Left lung (tissue), 10 donors: ENCODE results near the gene ZEB2. TPM values are rescaled to one million over a fixed set of nuclear protein-coding genes. Genes with fewer than 3 reads are reported as not detected.

ENCODE experiments used
- ATAC-seq: fragments of 200-7000 bp; cut with Tn5 transposase; one replicate; pipeline ENCODE4 v1.9.1; 2020; ENCODE audit warnings: moderate library complexity
- DNase-seq, 4 donors: peaks; one replicate each; pipeline ENCODE4 v3.0.0-alpha.2; 2013 to 2020
- H3K27ac ChIP-seq, 2 donors: fragments of 200-600 bp; sonication (generic) in 1 of 2; one replicate each; pipeline versions ENCODE4 v1.5.0 to v1.8.0; 2020 to 2021
- H3K27me3 ChIP-seq, 2 donors: fragments of 200-600 bp; sonication (generic) in 1 of 2; one replicate each; pipeline versions ENCODE4 v1.5.0 to v1.8.0; 2020 to 2021
- H3K36me3 ChIP-seq, 2 donors: fragments of 200-600 bp; sonication (generic) in 1 of 2; one replicate each; pipeline versions ENCODE4 v1.5.0 to v1.8.0; 2020 to 2021
- H3K4me1 ChIP-seq, 2 donors: fragments of 200-600 bp; one replicate each; pipeline ENCODE4 v1.8.0; 2021
- H3K4me3 ChIP-seq, 2 donors: fragments of 200-600 bp; sonication (generic) in 1 of 2; one replicate each; pipeline versions ENCODE4 v1.5.0 to v1.8.0; 2020 to 2021; ENCODE audit warnings: mild to moderate bottlenecking in 1 of 2
- H3K9me3 ChIP-seq, 2 donors: fragments of 200-600 bp; sonication (generic) in 1 of 2; one replicate each; pipeline versions ENCODE4 v1.5.0 to v1.8.0; 2020 to 2021
- intact Hi-C, 2 donors: fragments of 100-400 bp; cut with DNase I; formaldehyde crosslinking; loops; one replicate each; pipeline versions ENCODE4 v1.11.2 to v1.14.2; 2022
- polyA plus RNA-seq, 6 donors: library from polyadenylated mRNA; unstranded; fragments of 120-200 nt; gene quantifications; one replicate each; pipeline ENCODE4 v1.2.1, GENCODE V29; 2013; ENCODE audit not compliant: insufficient read length in 6 of 6
- total RNA-seq, 2 donors: library from RNA; stranded (reverse); fragmentation: NEBNext Ultra II Directional; extraction: Animal tissue kit (Norgen Biotek cat#: 25700); gene quantifications; one replicate each; pipeline ENCODE4 v1.2.1, GENCODE V29; 2021
- TF ChIP-seq, protein P1 (sequence below), 2 donors: fragments of 200-600 bp; sonication (generic) in 1 of 2; IDR thresholded peaks; one replicate each; pipeline versions ENCODE4 v1.5.0 to v1.8.0; 2021; ENCODE audit warnings: antibody characterized with exemption in 2 of 2
- donor health status: DM: no; HTN: yes; CAD: no.
- donor health status: DM: no; HTN: no; CAD: no.

The ZEB2 gene
- total and polyA plus RNA-seq, 8 donors = 141 to 292 (median 271) TPM

DNA sequence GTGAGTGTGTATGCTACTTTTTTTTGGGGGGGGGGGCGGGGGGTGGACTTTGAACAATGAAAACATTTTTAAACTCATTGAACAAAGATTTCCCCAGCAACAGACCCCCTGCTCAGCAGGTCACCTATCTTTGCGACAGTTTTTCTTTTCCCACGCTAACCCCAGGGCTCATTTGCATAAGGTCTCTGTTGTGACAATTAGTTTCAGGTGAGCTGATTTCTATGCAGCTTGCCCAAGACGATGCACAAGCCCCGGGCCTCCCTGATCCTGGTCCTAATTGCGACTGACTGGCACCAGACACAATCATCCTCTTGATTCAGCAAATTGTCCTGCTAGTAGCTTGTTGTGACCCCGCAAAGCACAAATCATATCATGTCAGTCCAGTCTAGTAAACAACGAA, 40.3 kb downstream of the ZEB2 start:
- H3K9me3 ChIP-seq = no peaks in the 10 kb centered on the region
- H3K27ac ChIP-seq = peak overlapping the region; percentile 23 to 46
- peaks cover 0 to 13% of the 10 kb centered on the region in 2 donors for H3K36me3 ChIP-seq
- H3K4me1 ChIP-seq = peaks cover 12 to 86% of the 10 kb centered on the region in 2 donors
- intact Hi-C loops = no loop called here
- TF ChIP-seq, protein P1, sequence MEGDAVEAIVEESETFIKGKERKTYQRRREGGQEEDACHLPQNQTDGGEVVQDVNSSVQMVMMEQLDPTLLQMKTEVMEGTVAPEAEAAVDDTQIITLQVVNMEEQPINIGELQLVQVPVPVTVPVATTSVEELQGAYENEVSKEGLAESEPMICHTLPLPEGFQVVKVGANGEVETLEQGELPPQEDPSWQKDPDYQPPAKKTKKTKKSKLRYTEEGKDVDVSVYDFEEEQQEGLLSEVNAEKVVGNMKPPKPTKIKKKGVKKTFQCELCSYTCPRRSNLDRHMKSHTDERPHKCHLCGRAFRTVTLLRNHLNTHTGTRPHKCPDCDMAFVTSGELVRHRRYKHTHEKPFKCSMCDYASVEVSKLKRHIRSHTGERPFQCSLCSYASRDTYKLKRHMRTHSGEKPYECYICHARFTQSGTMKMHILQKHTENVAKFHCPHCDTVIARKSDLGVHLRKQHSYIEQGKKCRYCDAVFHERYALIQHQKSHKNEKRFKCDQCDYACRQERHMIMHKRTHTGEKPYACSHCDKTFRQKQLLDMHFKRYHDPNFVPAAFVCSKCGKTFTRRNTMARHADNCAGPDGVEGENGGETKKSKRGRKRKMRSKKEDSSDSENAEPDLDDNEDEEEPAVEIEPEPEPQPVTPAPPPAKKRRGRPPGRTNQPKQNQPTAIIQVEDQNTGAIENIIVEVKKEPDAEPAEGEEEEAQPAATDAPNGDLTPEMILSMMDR (IDR thresholded peaks at IDR 0.05) = no peak
- DNase-seq (peak in 1 of 4 donors; percentile 37), ATAC-seq (no peak)
- H3K27me3 ChIP-seq = no peaks in the 10 kb centered on the region
- H3K4me3 ChIP-seq = no peak overlapping the region

DNA sequence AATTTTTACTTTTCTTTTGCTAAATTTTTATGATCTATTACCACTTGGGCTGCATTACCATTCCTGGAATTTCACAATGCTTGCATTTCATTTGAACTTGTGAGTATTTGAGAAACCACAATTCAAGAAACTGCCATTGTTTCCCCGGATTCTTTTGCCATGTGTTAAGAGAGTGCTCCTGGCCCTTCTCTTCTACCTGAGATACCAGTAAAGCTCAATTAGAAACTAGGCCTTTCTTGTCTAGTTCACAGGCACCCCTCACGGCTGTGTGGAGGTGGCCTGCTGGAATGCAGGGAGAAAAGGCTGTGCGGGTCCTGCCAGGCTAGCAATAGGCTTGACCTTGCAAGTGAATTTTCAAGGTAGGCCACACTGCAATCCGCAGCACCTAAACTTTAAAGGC, 40.8 kb downstream of the ZEB2 start:
- no peaks in the 10 kb centered on the region for H3K27me3 ChIP-seq
- H3K4me1 ChIP-seq = peaks cover 9 to 85% of the 10 kb centered on the region in 2 donors
- peak overlapping the region; percentile 16 to 46 for H3K27ac ChIP-seq
- H3K36me3 ChIP-seq = peaks cover 0 to 12% of the 10 kb centered on the region in 2 donors
- TF ChIP-seq, protein P1 (IDR thresholded peaks at IDR 0.05) = no peak
- ATAC-seq = no peak
- peak in 1 of 4 donors; percentile 46 for DNase-seq
- no peak overlapping the region for H3K4me3 ChIP-seq
- H3K9me3 ChIP-seq = no peaks in the 10 kb centered on the region
- intact Hi-C loops = no loop called here

DNA sequence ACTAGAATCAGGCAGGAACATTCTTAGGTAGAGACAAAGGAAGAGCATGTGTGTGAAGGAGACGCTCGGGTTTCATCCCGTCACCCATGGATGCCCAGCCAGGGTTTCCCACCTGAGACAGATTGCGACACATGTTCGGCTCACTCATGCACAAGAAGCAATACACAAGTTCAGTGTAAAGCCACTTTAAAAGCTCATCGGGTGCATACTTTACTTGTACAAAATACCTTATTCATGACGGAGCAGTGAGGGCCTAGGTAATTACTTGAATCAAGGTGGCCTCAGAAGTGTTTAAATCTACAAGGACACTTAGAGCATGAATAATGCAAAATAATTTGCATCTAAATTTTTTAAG, 42.0 kb downstream of the ZEB2 start:
- Histone ChIP-seq H3K36me3 (peaks cover 0 to 23% of the 10 kb centered on the region in 2 donors), H3K9me3 (no peaks in the 10 kb centered on the region), H3K4me3 (no peak overlapping the region), H3K4me1 (peaks cover 9 to 81% of the 10 kb centered on the region in 2 donors), H3K27me3 (no peaks in the 10 kb centered on the region), H3K27ac (peak overlapping the region; percentile 16 to 46)
- DNase-seq = no peak
- TF ChIP-seq, protein P1 (IDR thresholded peaks at IDR 0.05) = no peak
- intact Hi-C loops = no loop called here
- ATAC-seq = no peak

DNA sequence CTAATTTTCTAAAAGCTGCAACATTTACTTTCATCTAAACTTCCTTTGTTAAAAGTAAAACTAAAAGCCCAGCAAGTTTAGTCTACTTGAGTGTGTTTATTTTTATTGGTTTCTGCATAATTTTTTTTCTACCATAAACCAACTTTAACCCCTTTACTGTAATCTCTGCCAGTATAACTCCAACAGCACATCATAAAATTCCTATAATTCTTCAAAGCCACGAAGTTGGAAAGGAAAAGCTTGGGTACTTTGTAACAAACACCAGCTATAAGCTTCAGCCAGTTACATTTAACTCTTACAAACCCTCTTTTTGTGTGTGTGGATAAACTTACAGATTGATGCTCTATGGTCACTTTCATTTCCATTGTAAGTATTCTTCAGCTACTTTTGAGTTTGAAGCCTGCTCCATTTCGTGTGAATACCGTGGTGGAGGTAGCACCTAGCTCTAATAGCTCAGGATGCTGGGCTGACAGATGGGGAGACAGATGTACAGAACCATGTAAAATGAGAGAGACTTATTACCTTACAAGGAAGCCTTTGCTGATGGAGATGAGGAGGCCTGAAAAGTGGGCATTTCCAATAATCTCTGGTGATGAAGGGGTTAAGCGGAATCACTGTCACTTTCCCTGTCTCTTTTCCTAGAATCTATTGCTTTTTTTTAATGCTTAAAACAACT, 42.5 kb downstream of the ZEB2 start:
- Histone ChIP-seq H3K9me3 (no peaks in the 10 kb centered on the region), H3K27ac (peak overlapping the region; percentile 16 to 46), H3K4me1 (peaks cover 9 to 82% of the 10 kb centered on the region in 2 donors), H3K4me3 (no peak overlapping the region), H3K36me3 (peaks cover 0 to 24% of the 10 kb centered on the region in 2 donors), H3K27me3 (no peaks in the 10 kb centered on the region)
- ATAC-seq (no peak), DNase-seq (peak in 2 of 4 donors; percentile 73 to 79)
- TF ChIP-seq, protein P1 (IDR thresholded peaks at IDR 0.05) = no peak
- intact Hi-C loops = no loop called here

DNA sequence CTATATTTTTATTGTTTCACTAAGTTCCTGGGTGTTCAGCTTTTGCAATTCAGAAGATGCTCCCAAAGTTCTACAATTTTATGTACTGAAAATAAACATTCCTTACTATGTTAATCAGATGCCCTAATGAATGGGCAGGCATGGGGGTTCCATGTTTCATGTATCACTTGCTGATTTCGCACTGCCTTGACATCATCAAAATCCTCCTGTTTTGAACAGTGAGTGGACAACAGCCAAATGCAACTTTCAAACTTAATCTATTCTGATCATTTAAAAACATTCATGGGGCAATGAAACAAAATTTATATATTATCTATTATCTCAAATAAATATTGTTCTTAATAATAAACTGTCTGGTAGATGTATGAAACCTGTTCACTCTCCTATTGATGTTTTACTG, 43.2 kb downstream of the ZEB2 start:
- Histone ChIP-seq H3K27ac (no peak overlapping the region), H3K4me3 (no peak overlapping the region), H3K27me3 (no peaks in the 10 kb centered on the region), H3K36me3 (peaks cover 0 to 24% of the 10 kb centered on the region in 2 donors), H3K4me1 (peaks cover 10 to 81% of the 10 kb centered on the region in 2 donors), H3K9me3 (no peaks in the 10 kb centered on the region)
- no peak for ATAC-seq
- intact Hi-C loops = no loop called here
- TF ChIP-seq, protein P1 (IDR thresholded peaks at IDR 0.05) = no peak
- DNase-seq = peak in 1 of 4 donors; percentile 51
